Suprapubic skin (tissue), 3 donors: ENCODE results near the gene ABCC5.

Source experiments
- POLR2A ChIP-seq, 2 donors: fragments of 450-650 bp; IDR thresholded peaks; one replicate each; pipeline ENCODE4 v1.6.1; 2017; ENCODE audit warnings: antibody characterized with exemption in 2 of 2, mild to moderate bottlenecking in 2 of 2, moderate library complexity in 2 of 2
- TF ChIP-seq, protein P1 (sequence below), 2 donors: fragments of 200-600 bp in 1 of 2; fragments of 450-650 bp in 1 of 2; sonication (generic) in 1 of 2; IDR thresholded peaks; one replicate each; pipeline ENCODE4 v1.5.1; 2016 to 2019; ENCODE audit warnings: antibody characterized with exemption in 2 of 2, mild to moderate bottlenecking in 1 of 2, moderate library complexity in 1 of 2

DNA sequence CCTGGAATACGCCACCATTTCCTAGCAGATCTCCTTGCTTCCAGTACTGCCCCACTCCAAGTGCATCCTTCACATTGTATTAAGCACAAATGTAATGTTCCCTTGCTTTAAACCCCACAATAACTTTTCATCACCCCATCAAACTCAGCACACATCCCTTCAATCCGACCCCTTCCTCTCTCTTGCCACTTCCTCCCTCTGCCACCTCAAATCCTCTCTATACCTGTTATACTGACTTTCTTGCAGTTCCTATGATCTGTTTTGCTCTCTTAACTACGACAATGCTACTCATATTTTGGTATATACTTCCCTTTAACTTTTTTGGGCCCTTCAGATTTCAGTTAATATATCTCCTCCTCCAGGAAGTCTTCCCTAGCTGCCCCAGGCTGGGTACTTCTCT, 147.1 kb downstream of the ABCC5 start:
- TF ChIP-seq, protein P1, sequence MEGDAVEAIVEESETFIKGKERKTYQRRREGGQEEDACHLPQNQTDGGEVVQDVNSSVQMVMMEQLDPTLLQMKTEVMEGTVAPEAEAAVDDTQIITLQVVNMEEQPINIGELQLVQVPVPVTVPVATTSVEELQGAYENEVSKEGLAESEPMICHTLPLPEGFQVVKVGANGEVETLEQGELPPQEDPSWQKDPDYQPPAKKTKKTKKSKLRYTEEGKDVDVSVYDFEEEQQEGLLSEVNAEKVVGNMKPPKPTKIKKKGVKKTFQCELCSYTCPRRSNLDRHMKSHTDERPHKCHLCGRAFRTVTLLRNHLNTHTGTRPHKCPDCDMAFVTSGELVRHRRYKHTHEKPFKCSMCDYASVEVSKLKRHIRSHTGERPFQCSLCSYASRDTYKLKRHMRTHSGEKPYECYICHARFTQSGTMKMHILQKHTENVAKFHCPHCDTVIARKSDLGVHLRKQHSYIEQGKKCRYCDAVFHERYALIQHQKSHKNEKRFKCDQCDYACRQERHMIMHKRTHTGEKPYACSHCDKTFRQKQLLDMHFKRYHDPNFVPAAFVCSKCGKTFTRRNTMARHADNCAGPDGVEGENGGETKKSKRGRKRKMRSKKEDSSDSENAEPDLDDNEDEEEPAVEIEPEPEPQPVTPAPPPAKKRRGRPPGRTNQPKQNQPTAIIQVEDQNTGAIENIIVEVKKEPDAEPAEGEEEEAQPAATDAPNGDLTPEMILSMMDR (IDR thresholded peaks at IDR 0.05), result no peak
- TF ChIP-seq POLR2A (IDR thresholded peaks at IDR 0.05), result no peak
